GF-D8 (cell line): ENCODE measurements around the gene CD52.
"Not testable (repeated sequence)": the region's sequence is repeated elsewhere in the genome, so short reads cannot be mapped to it uniquely, and the experiment has no call there.

Source experiments
- DNase-seq: peaks from one replicate; lab custom pipeline; 2025; lab: John Stamatoyannopoulos, UW

CD52 gene

GRCh38 chr1:26302733-26303405 lies 14.9 kb upstream of the CD52 start:
- no peak for DNase-seq

GRCh38 chr1:26305667-26306289 lies 12.0 kb upstream of the CD52 start:
- DNase-seq = peak; percentile 73

GRCh38 chr1:26306290-26307229 lies 11.2 kb upstream of the CD52 start, which contains the start of gene UBXN11:
TSS of gene UBXN11 (minus strand) at chr1:26306636. CDS start at chr1:26302883, 3,753 bp downstream.
- DNase-seq = peak; percentile 94

GRCh38 chr1:26307363-26307781 lies 10.4 kb upstream of the CD52 start:
- no peak for DNase-seq

- DNase-seq = peak; percentile 28
Measured at GRCh38 chr1:26307966-26308899, 9.5 kb upstream of the CD52 start.

GRCh38 chr1:26314501-26314900 lies 3.3 kb upstream of the CD52 start:
- no peak for DNase-seq

- DNase-seq = no peak
Measured at GRCh38 chr1:26315874-26316850, 1.6 kb upstream of the CD52 start.

GRCh38 chr1:26317146-26317545 lies 612 bp upstream of the CD52 start:
- DNase-seq = no peak

- DNase-seq = no peak
Measured at GRCh38 chr1:26318338-26319064, 743 bp downstream of the CD52 start.

- DNase-seq = no peak
Measured at GRCh38 chr1:26320896-26321295, 3.1 kb downstream of the CD52 start.

- DNase-seq = peak; percentile 63
Measured at GRCh38 chr1:26321315-26322041, 3.7 kb downstream of the CD52 start.

GRCh38 chr1:26322042-26322331 lies 4.2 kb downstream of the CD52 start:
- DNase-seq = no peak

GRCh38 chr1:26323382-26323781 lies 5.6 kb downstream of the CD52 start:
- no peak for DNase-seq

GRCh38 chr1:26324550-26324949 lies 6.8 kb downstream of the CD52 start:
- DNase-seq = no peak

- DNase-seq = no peak
Measured at GRCh38 chr1:26327956-26328362, 10.2 kb downstream of the CD52 start.

GRCh38 chr1:26328597-26328996 lies 10.8 kb downstream of the CD52 start:
- DNase-seq = no peak

GRCh38 chr1:26329380-26329779 lies 11.6 kb downstream of the CD52 start:
- DNase-seq = not testable (repeated sequence)

- DNase-seq = no peak
Measured at GRCh38 chr1:26330276-26330675, 12.5 kb downstream of the CD52 start.

- not testable (repeated sequence) for DNase-seq
Measured at GRCh38 chr1:26333312-26333711, 15.6 kb downstream of the CD52 start.
